GM12892 (cell line): ENCODE measurements around the gene RNASE4.
"Not testable (repeated sequence)": the region's sequence is repeated elsewhere in the genome, so short reads cannot be mapped to it uniquely, and the experiment has no call there.

Experiments
- DNase-seq: peaks from one replicate; pipeline ENCODE4 v3.0.0; 2011; ENCODE audit not compliant: insufficient read length
- FAIRE-seq: peaks from 2 replicates; lab custom pipeline; 2011; peaks lifted over from hg19 to GRCh38; lab: Jason Lieb, UNC
- POLR2A ChIP-seq: IDR thresholded peaks from 2 replicates; pipeline ENCODE4 v1.6.1; 2011; ENCODE audit warnings: low read depth, low read length, control low read depth
- POLR2AphosphoS5 ChIP-seq: IDR thresholded peaks from 2 replicates; pipeline ENCODE4 v1.6.1; 2011; ENCODE audit warnings: low read depth, low read length, control low read depth
- TAF1 ChIP-seq: IDR thresholded peaks from 2 replicates; pipeline ENCODE4 v1.6.1; 2011; ENCODE audit warnings: low read depth, mild to moderate bottlenecking, control low read depth, low read length, borderline replicate concordance

Gene RNASE4

GRCh38 chr14:20659336-20659735 lies 25.0 kb upstream of the RNASE4 start:
- TF ChIP-seq POLR2AphosphoS5 (peak; percentile 32; the same call in 1 of the 2 replicates), TAF1 (no peak), POLR2A (no peak)
- no peak for FAIRE-seq
- no peak for DNase-seq

- FAIRE-seq (no peak), DNase-seq (no peak)
- TF ChIP-seq TAF1: no peak
- no peak for TF ChIP-seq POLR2AphosphoS5
- no peak for TF ChIP-seq POLR2A
Observed at GRCh38 chr14:20659813-20660395, 24.5 kb upstream of the RNASE4 start.

GRCh38 chr14:20661197-20661596 lies 23.2 kb upstream of the RNASE4 start:
- no peak for FAIRE-seq
- TF ChIP-seq TAF1 (no peak), POLR2A (no peak), POLR2AphosphoS5 (no peak)

GRCh38 chr14:20662968-20663732 lies 21.2 kb upstream of the RNASE4 start:
- no peak; the same call in 1 of the 2 replicates for TF ChIP-seq POLR2AphosphoS5
- TF ChIP-seq TAF1: no peak
- TF ChIP-seq POLR2A: no peak
- DNase-seq (no peak), FAIRE-seq (peak; percentile 90)

More at GRCh38 chr14:20661197-20661596, 23.2 kb upstream of the RNASE4 start:
- no peak for DNase-seq

GRCh38 chr14:20666400-20666961 lies 17.9 kb upstream of the RNASE4 start:
- TF ChIP-seq POLR2AphosphoS5: peak; percentile 70; the same call in 1 of the 2 replicates
- peak; percentile 76 for TF ChIP-seq POLR2A
- not testable (repeated sequence) for FAIRE-seq, DNase-seq

GRCh38 chr14:20667957-20668356 lies 16.4 kb upstream of the RNASE4 start:
- no peak for DNase-seq

GRCh38 chr14:20668969-20669368 lies 15.4 kb upstream of the RNASE4 start:
- DNase-seq (no peak), FAIRE-seq (no peak)
- TF ChIP-seq TAF1 (no peak), POLR2AphosphoS5 (no peak), POLR2A (no peak)

More at GRCh38 chr14:20667957-20668356, 16.4 kb upstream of the RNASE4 start:
- FAIRE-seq: peak; percentile 92
- TF ChIP-seq POLR2A (0 out of 2 replicates have a peak, but pooled peaks have one; percentile 25), TAF1 (no peak)

- FAIRE-seq (peak; percentile 63), DNase-seq (no peak)
- no peak for TF ChIP-seq POLR2AphosphoS5
- TF ChIP-seq TAF1: no peak
- TF ChIP-seq POLR2A: no peak
Observed at GRCh38 chr14:20671597-20672283, 12.6 kb upstream of the RNASE4 start.

- TF ChIP-seq POLR2A (no peak), TAF1 (no peak), POLR2AphosphoS5 (no peak)
- no peak for DNase-seq
- FAIRE-seq: peak; percentile 5
Observed at GRCh38 chr14:20675669-20676068, 8.7 kb upstream of the RNASE4 start.

GRCh38 chr14:20676072-20676471 lies 8.3 kb upstream of the RNASE4 start:
- DNase-seq (no peak), FAIRE-seq (no peak)
- no peak for TF ChIP-seq POLR2A

GRCh38 chr14:20679907-20680306 lies 4.5 kb upstream of the RNASE4 start:
- TF ChIP-seq TAF1: no peak
- no peak for TF ChIP-seq POLR2AphosphoS5
- no peak for TF ChIP-seq POLR2A

GRCh38 chr14:20680363-20680762 lies 4.0 kb upstream of the RNASE4 start:
- FAIRE-seq (no peak), DNase-seq (no peak)
- TF ChIP-seq POLR2A: no peak
- TF ChIP-seq POLR2AphosphoS5: no peak
- no peak for TF ChIP-seq TAF1

More at GRCh38 chr14:20679907-20680306, 4.5 kb upstream of the RNASE4 start:
- DNase-seq (no peak), FAIRE-seq (no peak)
